Suprapubic skin (tissue), 4 donors: ENCODE measurements around the gene MZF1.

Source experiments
- CTCF ChIP-seq, 2 donors: fragments of 200-600 bp in 1 of 2; fragments of 450-650 bp in 1 of 2; sonication (generic) in 1 of 2; IDR thresholded peaks; one replicate each; pipeline ENCODE4 v1.5.1; 2016 to 2019; ENCODE audit warnings: antibody characterized with exemption in 2 of 2, mild to moderate bottlenecking in 1 of 2, moderate library complexity in 1 of 2
- POLR2A ChIP-seq, 2 donors: fragments of 450-650 bp; IDR thresholded peaks; one replicate each; pipeline ENCODE4 v1.6.1; 2017; ENCODE audit warnings: antibody characterized with exemption in 2 of 2, mild to moderate bottlenecking in 2 of 2, moderate library complexity in 2 of 2
- POLR2AphosphoS5 ChIP-seq, 3 donors: sonication (generic); formaldehyde crosslinking; IDR thresholded peaks; one replicate each; pipeline ENCODE4 v1.6.1; 2017; ENCODE audit warnings: antibody characterized with exemption in 3 of 3

- TF ChIP-seq POLR2A (IDR thresholded peaks at IDR 0.05) (no peak), CTCF (IDR thresholded peaks at IDR 0.05) (no peak), POLR2AphosphoS5 (IDR thresholded peaks at IDR 0.05) (no peak)
Measured at GRCh38 chr19:58544591-58545285, 28.4 kb downstream of the MZF1 start.
